H1 (cell line): ENCODE measurements around the gene AKR1D1. TPM values are rescaled to one million over a fixed set of nuclear protein-coding genes. Genes with fewer than 3 reads are reported as not detected.

Source experiments
- ASH2L ChIP-seq: fragments of 200-600, 300-600 bp; sonication (generic); IDR thresholded peaks from one replicate; pipeline ENCODE4 v1.7.1; 2017; ENCODE audit warnings: low read length
- CHD7 ChIP-seq: fragments of 300-600 bp; sonication (generic); IDR thresholded peaks from 2 replicates; pipeline ENCODE4 v1.7.1; 2012; ENCODE audit warnings: low read length, moderate library complexity, mild to moderate bottlenecking, inconsistent platforms; ENCODE audit not compliant: insufficient replicate concordance
- CREB1 ChIP-seq: IDR thresholded peaks from 2 replicates; pipeline ENCODE4 v1.6.1; 2012; ENCODE audit warnings: inconsistent platforms
- HDAC6 ChIP-seq: IDR thresholded peaks from one replicate; pipeline ENCODE4 v1.7.1; 2012; ENCODE audit warnings: low read depth, mild to moderate bottlenecking, inconsistent platforms, low read length, moderate library complexity
- NANOG ChIP-seq: IDR thresholded peaks from 2 replicates; pipeline ENCODE4 v1.6.1; 2011; ENCODE audit warnings: low read length, low read depth, mild to moderate bottlenecking, inconsistent platforms; ENCODE audit not compliant: insufficient read depth, poor library complexity, severe bottlenecking
- RAD21 ChIP-seq, 2 experiments: IDR thresholded peaks in 1 of 2; conservative IDR thresholded peaks in 1 of 2; 2 replicates each; pipeline ENCODE4 v1.6.1; 2011; ENCODE audit warnings: low read depth in 2 of 2, low read length in 2 of 2, improper control_type of control experiment in 1 of 2, inconsistent platforms in 1 of 2, mild to moderate bottlenecking in 1 of 2, moderate library complexity in 1 of 2
- TAF7 ChIP-seq: optimal IDR thresholded peaks from 2 replicates; pipeline ENCODE3; 2011; ENCODE audit warnings: low read depth, mild to moderate bottlenecking, inconsistent platforms, low read length, moderate library complexity, borderline replicate concordance
- TCF12 ChIP-seq: IDR thresholded peaks from 2 replicates; pipeline ENCODE4 v1.6.1; 2011; ENCODE audit warnings: low read depth, mild to moderate bottlenecking, low read length
- polyA plus RNA-seq, 7 experiments: library from polyadenylated mRNA; depleted of rRNA in 3 of 7; stranded (reverse) in 5 of 7; unstranded in 2 of 7; fragments of >200 nt in 5 of 7; fragments of 200-250 nt in 2 of 7; gene quantifications; 1 replicate in 5 of 7; 2 replicates in 1 of 7; 4 replicates in 1 of 7; pipeline versions ENCODE4 v1.2.1 to v1.2.3, GENCODE V29; 2011 to 2013; ENCODE audit warnings: missing spikeins in 2 of 7, mixed read lengths in 2 of 7
- total RNA-seq: library from RNA; stranded (reverse); fragmentation: NEBNext Ultra II Directional; extraction: Animal tissue kit (Norgen Biotek cat#: 25700); gene quantifications from 2 replicates; pipeline ENCODE4 v1.2.1, GENCODE V29; 2021

Gene AKR1D1
- total and polyA plus RNA-seq, 2 of the 8 experiments (the other 6 are each of a cell fraction or from before 2014, with no cell fraction given): not detected

GRCh38 chr7:138126928-138127327 is 50.7 kb downstream of the AKR1D1 start (continued):
- TF ChIP-seq CHD7 (no peak), TAF7 (no peak), CREB1 (no peak), RAD21 (IDR thresholded peaks at IDR 0.05 in 1 of 2, conservative IDR thresholded peaks at IDR 0.05 in 1 of 2; ENCODE audit: low read depth in 2 of 2, low read length in 2 of 2) (no peak), NANOG (no peak), TCF12 (no peak), ASH2L (no peak), HDAC6 (no peak)
- TF ChIP-seq, all 59 proteins: peak for 0
